ENCODE results near the gene SPRR2B.
"Not testable (repeated sequence)": the region's sequence is repeated elsewhere in the genome, so short reads cannot be mapped to it uniquely, and the experiment has no call there.

The SPRR2B gene

DNA sequence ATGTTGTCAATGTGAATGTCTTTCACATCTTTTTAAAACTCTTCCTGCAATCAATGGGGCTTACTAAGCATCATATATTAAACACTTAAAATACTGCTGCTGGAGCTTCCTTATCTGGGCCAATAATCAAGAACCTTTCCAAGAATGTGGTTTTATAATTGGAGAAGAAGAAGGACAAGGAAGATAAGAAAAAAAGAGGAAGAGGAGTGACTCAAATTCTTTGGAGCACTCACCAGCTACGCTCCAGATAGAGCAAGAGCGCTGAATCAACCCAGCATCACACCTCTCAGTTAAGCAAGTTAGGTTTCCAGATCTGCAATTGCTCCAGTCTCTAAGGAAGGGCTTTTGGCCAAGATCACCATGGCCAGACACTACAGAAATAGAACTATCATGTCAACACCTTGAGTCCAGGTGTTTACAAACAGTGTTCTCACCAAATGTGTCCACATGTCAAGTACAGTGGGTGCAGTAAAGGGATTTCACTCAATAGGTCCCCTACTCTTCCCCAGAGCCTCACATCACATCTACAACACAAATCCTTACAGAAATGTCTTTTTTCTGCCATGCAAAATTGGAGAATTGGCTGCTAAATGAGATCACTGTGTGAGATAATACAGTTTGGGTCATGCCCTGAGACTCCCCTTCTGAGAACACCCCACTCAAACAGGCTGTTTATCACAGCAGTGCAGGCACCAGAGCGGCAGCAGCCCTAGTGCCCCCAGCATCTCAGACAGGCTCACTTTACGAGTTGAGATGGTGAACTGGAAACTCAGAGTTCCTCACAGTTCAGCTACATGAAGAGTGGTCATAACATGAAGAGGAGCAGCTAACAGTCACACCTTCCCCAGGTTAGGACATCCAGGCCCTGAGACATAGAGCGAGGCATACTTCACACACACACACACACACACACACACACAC lies 1.7 kb upstream of the SPRR2B start:
- Histone ChIP-seq H3K36me3 (ENCODE audit: insufficient read depth, low read length) (no peaks in the 10 kb centered on the region), H3K27me3 (ENCODE audit: control insufficient read depth, insufficient read depth, low read length) (no peaks in the 10 kb centered on the region), H3K4me1 (ENCODE audit: control insufficient read depth, insufficient read depth, low read length) (no peaks in the 10 kb centered on the region), H3K9me3 (replicated peaks; ENCODE audit: low read length) (no peaks in the 10 kb centered on the region), H3K4me3 (ENCODE audit: low read length) (no peak overlapping the region), H3K4me2 (ENCODE audit: low read length) (no peak overlapping the region), H3K9ac (ENCODE audit: low read depth, low read length) (no peak overlapping the region)

- H3K4me1 ChIP-seq (ENCODE audit: control insufficient read depth, insufficient read depth, low read length), result no peaks in the 10 kb centered on the region
- no peaks in the 10 kb centered on the region for H3K36me3 ChIP-seq (ENCODE audit: insufficient read depth, low read length)
- H3K9me3 ChIP-seq (replicated peaks; ENCODE audit: low read length), result no peaks in the 10 kb centered on the region
- H3K9ac ChIP-seq (ENCODE audit: low read depth, low read length), result no peak overlapping the region
- H3K4me2 ChIP-seq (ENCODE audit: low read length), result no peak overlapping the region
- no peak overlapping the region for H3K4me3 ChIP-seq (ENCODE audit: low read length)
- no peaks in the 10 kb centered on the region for H3K27me3 ChIP-seq (ENCODE audit: control insufficient read depth, insufficient read depth, low read length)
These were observed 1.2 kb downstream of the SPRR2B start for GRCh38 chr1:153070243-153070642.

- Histone ChIP-seq H3K4me1 (ENCODE audit: control insufficient read depth, insufficient read depth, low read length) (no peaks in the 10 kb centered on the region), H3K9me3 (replicated peaks; ENCODE audit: low read length) (no peaks in the 10 kb centered on the region), H3K4me2 (ENCODE audit: low read length) (no peak overlapping the region), H3K9ac (ENCODE audit: low read depth, low read length) (no peak overlapping the region), H3K36me3 (ENCODE audit: insufficient read depth, low read length) (no peaks in the 10 kb centered on the region), H3K27me3 (ENCODE audit: control insufficient read depth, insufficient read depth, low read length) (peaks cover 2% of the 10 kb centered on the region), H3K4me3 (ENCODE audit: low read length) (no peak overlapping the region)
These were observed 12.3 kb downstream of the SPRR2B start for GRCh38 chr1:153058826-153059784.

DNA sequence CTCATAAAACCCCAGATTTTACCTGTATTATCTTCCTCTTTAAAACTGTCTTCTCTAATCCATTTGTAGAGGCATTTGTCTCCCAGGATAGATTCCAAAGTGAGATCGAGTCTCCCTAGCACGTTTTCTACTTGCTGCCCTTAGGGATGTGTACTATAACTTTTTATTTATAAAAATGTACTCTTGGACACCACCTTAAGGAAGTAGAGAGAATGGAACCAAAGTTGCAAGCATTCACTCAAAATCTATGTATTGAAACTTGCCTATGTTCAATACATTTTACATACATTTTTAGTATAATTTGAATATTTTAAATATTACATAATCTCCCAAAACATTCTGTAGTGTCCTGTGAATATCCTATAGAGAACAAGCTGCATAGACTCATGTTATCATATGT lies 13.3 kb downstream of the SPRR2B start:
- Histone ChIP-seq H3K9me3 (replicated peaks; ENCODE audit: low read length) (no peaks in the 10 kb centered on the region), H3K4me1 (ENCODE audit: control insufficient read depth, insufficient read depth, low read length) (no peaks in the 10 kb centered on the region), H3K4me3 (ENCODE audit: low read length) (no peak overlapping the region), H3K4me2 (ENCODE audit: low read length) (no peak overlapping the region), H3K36me3 (ENCODE audit: insufficient read depth, low read length) (no peaks in the 10 kb centered on the region), H3K9ac (ENCODE audit: low read depth, low read length) (no peak overlapping the region), H3K27me3 (ENCODE audit: control insufficient read depth, insufficient read depth, low read length) (peaks cover 2% of the 10 kb centered on the region)

DNA sequence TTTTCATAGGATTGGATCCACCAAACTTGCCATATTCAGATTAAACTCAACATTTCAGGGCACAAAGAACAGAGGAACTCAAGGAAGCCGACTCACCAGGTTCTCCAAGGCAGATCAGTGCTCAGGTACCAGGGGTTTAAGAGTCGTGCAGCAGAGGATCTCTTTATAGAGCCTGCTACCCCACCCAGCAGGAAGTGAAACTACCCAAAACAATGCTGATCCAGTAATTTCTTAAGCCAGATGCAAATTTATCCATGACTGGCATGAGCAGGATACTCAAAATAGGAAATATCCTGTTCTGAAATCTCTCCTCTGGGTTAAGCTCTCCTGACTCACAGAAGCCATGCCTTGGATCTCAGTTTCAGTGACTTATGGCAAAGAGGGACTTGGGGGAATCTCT lies 14.0 kb downstream of the SPRR2B start, which contains the start of gene SPRR2A:
SPRR2A (minus strand) TSS at position 138 of the 400 bp plus-strand sequence. CDS start 777 bp downstream, outside the sequence.
- Histone ChIP-seq H3K9me3 (replicated peaks; ENCODE audit: low read length) (no peaks in the 10 kb centered on the region), H3K4me2 (ENCODE audit: low read length) (no peak within 1 kb of the TSS), H3K9ac (ENCODE audit: low read depth, low read length) (no peak within 1 kb of the TSS)

DNA sequence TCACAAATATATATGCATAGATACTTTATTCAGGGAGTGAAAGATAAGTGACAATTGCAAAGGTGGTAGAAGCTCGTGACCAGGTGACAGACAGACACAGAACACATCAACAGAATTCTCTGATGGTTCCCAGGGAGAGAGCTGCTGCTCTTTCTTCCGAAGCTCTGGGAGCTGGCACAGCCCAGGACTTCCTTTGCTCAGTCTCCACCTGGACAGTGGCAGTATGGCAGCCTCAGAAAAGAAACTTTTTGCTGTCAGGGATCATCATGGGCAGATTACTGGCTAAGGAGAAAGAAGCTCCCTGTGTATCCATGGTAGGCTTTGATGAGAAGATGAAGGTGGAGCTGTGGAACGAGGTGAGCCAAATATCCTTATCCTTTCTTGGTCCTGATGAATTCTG lies 15.3 kb downstream of the SPRR2B start:
- H3K4me3 ChIP-seq (ENCODE audit: low read length); H3K9me3 ChIP-seq (replicated peaks; ENCODE audit: low read length); H3K36me3 ChIP-seq (ENCODE audit: insufficient read depth, low read length); H3K4me1 ChIP-seq (ENCODE audit: control insufficient read depth, insufficient read depth, low read length); H3K9ac ChIP-seq (ENCODE audit: low read depth, low read length); H3K4me2 ChIP-seq (ENCODE audit: low read length); H3K27me3 ChIP-seq (ENCODE audit: control insufficient read depth, insufficient read depth, low read length): not testable (repeated sequence)

More for the DNA sequence above, 14.0 kb downstream of the SPRR2B start, which contains the start of gene SPRR2A:
- Histone ChIP-seq H3K4me1 (ENCODE audit: control insufficient read depth, insufficient read depth, low read length) (no peaks in the 10 kb centered on the region), H3K4me3 (ENCODE audit: low read length) (no peak within 1 kb of the TSS), H3K36me3 (ENCODE audit: insufficient read depth, low read length) (no peaks in the 10 kb centered on the region), H3K27me3 (ENCODE audit: control insufficient read depth, insufficient read depth, low read length) (peaks cover 2% of the 10 kb centered on the region)

GRCh38 chr1:153049211-153049610 lies 22.2 kb downstream of the SPRR2B start:
- Histone ChIP-seq H3K4me2 (ENCODE audit: low read length) (no peak overlapping the region), H3K27me3 (ENCODE audit: control insufficient read depth, insufficient read depth, low read length) (no peaks in the 10 kb centered on the region), H3K4me1 (ENCODE audit: control insufficient read depth, insufficient read depth, low read length) (no peaks in the 10 kb centered on the region), H3K36me3 (ENCODE audit: insufficient read depth, low read length) (no peaks in the 10 kb centered on the region), H3K9me3 (replicated peaks; ENCODE audit: low read length) (no peaks in the 10 kb centered on the region), H3K9ac (ENCODE audit: low read depth, low read length) (no peak overlapping the region), H3K4me3 (ENCODE audit: low read length) (no peak overlapping the region)

GRCh38 chr1:153040950-153041631 lies 30.3 kb downstream of the SPRR2B start, which contains the start of gene SPRR2D:
TSS of gene SPRR2D (minus strand) at chr1:153041120. CDS start at chr1:153040346, 774 bp downstream.
- no peaks in the 10 kb centered on the region for H3K36me3 ChIP-seq (ENCODE audit: insufficient read depth, low read length)
- no peaks in the 10 kb centered on the region for H3K4me1 ChIP-seq (ENCODE audit: control insufficient read depth, insufficient read depth, low read length)
- H3K4me3 ChIP-seq (ENCODE audit: low read length), result no peak within 1 kb of the TSS
- no peak within 1 kb of the TSS for H3K4me2 ChIP-seq (ENCODE audit: low read length)
- H3K27me3 ChIP-seq (ENCODE audit: control insufficient read depth, insufficient read depth, low read length), result peaks cover 7% of the 10 kb centered on the region
- no peaks in the 10 kb centered on the region for H3K9me3 ChIP-seq (replicated peaks; ENCODE audit: low read length)
- H3K9ac ChIP-seq (ENCODE audit: low read depth, low read length), result no peak within 1 kb of the TSS

GRCh38 chr1:153035211-153035610 lies 36.2 kb downstream of the SPRR2B start:
- Histone ChIP-seq H3K9ac (ENCODE audit: low read depth, low read length) (no peak overlapping the region), H3K4me1 (ENCODE audit: control insufficient read depth, insufficient read depth, low read length) (peaks cover 2% of the 10 kb centered on the region), H3K4me3 (ENCODE audit: low read length) (no peak overlapping the region), H3K4me2 (ENCODE audit: low read length) (no peak overlapping the region), H3K27me3 (ENCODE audit: control insufficient read depth, insufficient read depth, low read length) (no peaks in the 10 kb centered on the region), H3K36me3 (ENCODE audit: insufficient read depth, low read length) (no peaks in the 10 kb centered on the region), H3K9me3 (replicated peaks; ENCODE audit: low read length) (no peaks in the 10 kb centered on the region)

DNA sequence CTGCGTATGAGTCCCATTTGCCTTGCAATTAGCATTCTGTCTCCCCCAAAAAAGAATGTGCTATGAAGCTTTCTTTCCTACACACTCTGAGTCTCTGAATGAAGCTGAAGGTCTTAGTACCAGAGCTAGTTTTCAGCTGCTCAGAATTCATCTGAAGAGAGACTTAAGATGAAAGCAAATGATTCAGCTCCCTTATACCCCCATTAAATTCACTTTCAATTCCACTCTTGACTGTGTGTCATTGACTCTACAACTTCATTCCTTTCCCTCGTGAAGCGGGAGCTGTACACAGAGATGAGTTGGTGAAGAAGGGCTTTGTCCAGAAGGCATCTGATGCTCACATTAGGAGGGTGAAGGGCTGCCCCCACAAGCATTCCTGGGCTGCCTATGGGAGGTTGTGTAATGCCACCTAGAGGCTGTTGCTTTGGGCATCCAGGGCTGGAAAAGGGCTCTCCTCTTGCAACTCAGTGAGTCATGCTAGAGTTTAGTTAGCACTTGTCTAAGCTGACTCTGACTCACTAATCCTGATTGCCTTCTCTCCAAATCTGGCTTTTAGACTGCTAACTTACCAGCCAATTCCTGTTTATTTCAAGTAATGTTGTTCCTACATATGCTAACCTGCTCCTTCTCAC lies 38.6 kb downstream of the SPRR2B start:
- H3K4me3 ChIP-seq (ENCODE audit: low read length), result no peak overlapping the region
- H3K9me3 ChIP-seq (replicated peaks; ENCODE audit: low read length), result no peaks in the 10 kb centered on the region
- no peaks in the 10 kb centered on the region for H3K27me3 ChIP-seq (ENCODE audit: control insufficient read depth, insufficient read depth, low read length)
- no peak overlapping the region for H3K4me2 ChIP-seq (ENCODE audit: low read length)
- H3K9ac ChIP-seq (ENCODE audit: low read depth, low read length), result no peak overlapping the region
- no peaks in the 10 kb centered on the region for H3K36me3 ChIP-seq (ENCODE audit: insufficient read depth, low read length)
- H3K4me1 ChIP-seq (ENCODE audit: control insufficient read depth, insufficient read depth, low read length), result peaks cover 2% of the 10 kb centered on the region
